ENCODE data around the gene MRPL52.

DNA sequence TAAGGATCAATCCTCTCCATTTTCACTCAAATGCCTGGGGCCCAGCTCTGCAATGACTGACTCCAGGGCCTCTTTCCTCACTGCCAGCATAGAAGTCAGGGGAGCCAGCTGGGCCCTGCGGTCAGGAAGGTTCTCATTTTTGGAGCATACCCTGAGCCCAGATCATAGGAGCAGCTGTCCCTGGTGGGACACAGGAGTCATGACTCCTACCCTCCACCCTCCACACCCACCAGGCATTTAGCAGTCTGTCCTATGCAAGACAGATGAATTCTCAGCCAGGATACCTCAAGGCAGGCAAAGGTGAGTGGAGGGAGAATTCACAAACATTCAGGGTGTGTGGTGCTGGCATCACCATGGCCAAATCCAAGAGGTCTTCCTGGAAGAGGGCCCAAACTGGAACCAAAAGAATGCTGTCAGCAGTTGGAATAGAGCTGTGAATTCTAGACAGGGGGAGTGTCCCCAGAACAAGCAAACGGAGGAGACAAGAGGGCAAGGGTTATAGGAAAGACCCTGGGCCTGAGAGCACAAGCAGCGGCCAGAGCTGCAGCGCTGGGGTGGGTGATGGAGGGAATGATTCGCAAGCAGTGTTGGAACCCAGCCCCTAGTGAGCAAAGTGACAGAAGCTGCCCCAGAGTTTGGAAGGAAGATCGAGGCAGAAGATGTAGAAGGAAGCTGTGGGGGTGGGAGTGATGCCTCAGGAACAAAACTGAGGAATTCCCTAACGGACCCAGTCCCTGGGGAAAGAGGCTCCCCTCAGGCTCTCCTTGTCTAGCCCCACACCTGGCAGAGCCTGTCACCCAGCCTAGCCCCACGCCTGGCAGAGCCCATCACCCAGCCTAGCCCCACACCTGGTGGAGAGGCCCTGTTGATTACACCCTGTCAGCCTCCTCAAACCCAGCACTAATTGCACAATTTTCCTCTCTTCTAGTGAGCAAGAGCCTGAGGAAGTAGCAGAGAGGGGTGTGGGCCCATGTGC, 48.9 kb downstream of the MRPL52 start:
- TF ChIP-seq, protein P1, sequence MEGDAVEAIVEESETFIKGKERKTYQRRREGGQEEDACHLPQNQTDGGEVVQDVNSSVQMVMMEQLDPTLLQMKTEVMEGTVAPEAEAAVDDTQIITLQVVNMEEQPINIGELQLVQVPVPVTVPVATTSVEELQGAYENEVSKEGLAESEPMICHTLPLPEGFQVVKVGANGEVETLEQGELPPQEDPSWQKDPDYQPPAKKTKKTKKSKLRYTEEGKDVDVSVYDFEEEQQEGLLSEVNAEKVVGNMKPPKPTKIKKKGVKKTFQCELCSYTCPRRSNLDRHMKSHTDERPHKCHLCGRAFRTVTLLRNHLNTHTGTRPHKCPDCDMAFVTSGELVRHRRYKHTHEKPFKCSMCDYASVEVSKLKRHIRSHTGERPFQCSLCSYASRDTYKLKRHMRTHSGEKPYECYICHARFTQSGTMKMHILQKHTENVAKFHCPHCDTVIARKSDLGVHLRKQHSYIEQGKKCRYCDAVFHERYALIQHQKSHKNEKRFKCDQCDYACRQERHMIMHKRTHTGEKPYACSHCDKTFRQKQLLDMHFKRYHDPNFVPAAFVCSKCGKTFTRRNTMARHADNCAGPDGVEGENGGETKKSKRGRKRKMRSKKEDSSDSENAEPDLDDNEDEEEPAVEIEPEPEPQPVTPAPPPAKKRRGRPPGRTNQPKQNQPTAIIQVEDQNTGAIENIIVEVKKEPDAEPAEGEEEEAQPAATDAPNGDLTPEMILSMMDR (IDR thresholded peaks at IDR 0.05; ENCODE audit: insufficient read depth, low read depth, low read length): no peak
- TF ChIP-seq EZH2 (IDR thresholded peaks at IDR 0.05; ENCODE audit: insufficient read depth, low read length): no peak

Data from astrocyte (in vitro differentiated cells and primary cell).